ENCODE results near the gene FNIP1.

GRCh38 chr5:131637694-131638093 is 159.1 kb downstream of the FNIP1 start:
- TF ChIP-seq, protein P1, sequence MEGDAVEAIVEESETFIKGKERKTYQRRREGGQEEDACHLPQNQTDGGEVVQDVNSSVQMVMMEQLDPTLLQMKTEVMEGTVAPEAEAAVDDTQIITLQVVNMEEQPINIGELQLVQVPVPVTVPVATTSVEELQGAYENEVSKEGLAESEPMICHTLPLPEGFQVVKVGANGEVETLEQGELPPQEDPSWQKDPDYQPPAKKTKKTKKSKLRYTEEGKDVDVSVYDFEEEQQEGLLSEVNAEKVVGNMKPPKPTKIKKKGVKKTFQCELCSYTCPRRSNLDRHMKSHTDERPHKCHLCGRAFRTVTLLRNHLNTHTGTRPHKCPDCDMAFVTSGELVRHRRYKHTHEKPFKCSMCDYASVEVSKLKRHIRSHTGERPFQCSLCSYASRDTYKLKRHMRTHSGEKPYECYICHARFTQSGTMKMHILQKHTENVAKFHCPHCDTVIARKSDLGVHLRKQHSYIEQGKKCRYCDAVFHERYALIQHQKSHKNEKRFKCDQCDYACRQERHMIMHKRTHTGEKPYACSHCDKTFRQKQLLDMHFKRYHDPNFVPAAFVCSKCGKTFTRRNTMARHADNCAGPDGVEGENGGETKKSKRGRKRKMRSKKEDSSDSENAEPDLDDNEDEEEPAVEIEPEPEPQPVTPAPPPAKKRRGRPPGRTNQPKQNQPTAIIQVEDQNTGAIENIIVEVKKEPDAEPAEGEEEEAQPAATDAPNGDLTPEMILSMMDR (conservative IDR thresholded peaks at IDR 0.05) = no peak
- no peak for TF ChIP-seq ZFX (IDR thresholded peaks at IDR 0.05)

Data from C4-2B (cell line).